Esophagus muscularis mucosa (tissue), 4 donors: Measurements from ENCODE around the gene GSN.

ENCODE experiments used
- CTCF ChIP-seq, 3 experiments: fragments of 200-600 bp in 2 of 3; fragments of 450-650 bp in 1 of 3; sonication (generic) in 2 of 3; IDR thresholded peaks; one replicate each; pipeline ENCODE4 v1.5.1; 2017 to 2019; ENCODE audit warnings: antibody characterized with exemption in 3 of 3, mild to moderate bottlenecking in 2 of 3, moderate library complexity in 1 of 3
- EP300 ChIP-seq: sonication (generic); formaldehyde crosslinking; IDR thresholded peaks from one replicate; pipeline ENCODE4 v1.6.1; 2017; ENCODE audit warnings: antibody characterized with exemption
- POLR2AphosphoS5 ChIP-seq, 2 donors: sonication (generic); formaldehyde crosslinking; IDR thresholded peaks; one replicate each; pipeline ENCODE4 v1.6.1; 2017; ENCODE audit warnings: antibody characterized with exemption in 2 of 2

GRCh38 chr9:121219530-121219929, 48.4 kb upstream of the GSN start:
- TF ChIP-seq CTCF (IDR thresholded peaks at IDR 0.05) (no peak), EP300 (no peak), POLR2AphosphoS5 (IDR thresholded peaks at IDR 0.05) (no peak)
